Sigmoid colon (tissue), 7 donors: ENCODE results near the gene KCTD18. TPM values are rescaled to one million over a fixed set of nuclear protein-coding genes. Genes with fewer than 3 reads are reported as not detected.

Experiments
- DNase-seq: peaks from one replicate; pipeline ENCODE4 v3.0.0-alpha.2; 2019
- H3K27ac ChIP-seq, 4 donors: fragments of 200-600 bp; sonication (generic); one replicate each; pipeline ENCODE4 v1.5.1; 2016 to 2019; ENCODE audit warnings: mild to moderate bottlenecking in 1 of 4
- H3K27me3 ChIP-seq, 3 donors: fragments of 200-600 bp; sonication (generic); one replicate each; pipeline ENCODE4 v1.5.1; 2019; ENCODE audit warnings: mild to moderate bottlenecking in 1 of 3
- H3K36me3 ChIP-seq, 4 donors: fragments of 200-600 bp; sonication (generic); one replicate each; pipeline ENCODE4 v1.5.1; 2016 to 2019
- H3K4me1 ChIP-seq, 4 donors: fragments of 200-600 bp; sonication (generic); one replicate each; pipeline ENCODE4 v1.5.1; 2017 to 2019
- H3K4me3 ChIP-seq, 4 donors: fragments of 200-600 bp; sonication (generic); one replicate each; pipeline ENCODE4 v1.5.1; 2017 to 2019; ENCODE audit warnings: mild to moderate bottlenecking in 2 of 4, moderate library complexity in 1 of 4
- H3K9me3 ChIP-seq, 4 donors: fragments of 200-600 bp in 3 of 4; sonication (generic) in 3 of 4; one replicate each; pipeline versions ENCODE4 v1.5.1 to v1.6.1; 2013 to 2019
- CTCF ChIP-seq, 4 experiments: fragments of 450-650 bp in 3 of 4; fragments of 200-600 bp in 1 of 4; IDR thresholded peaks; one replicate each; pipeline ENCODE4 v1.5.1; 2016 to 2019; ENCODE audit warnings: antibody characterized with exemption in 4 of 4, mild to moderate bottlenecking in 3 of 4, moderate library complexity in 2 of 4
- EP300 ChIP-seq, 4 donors: sonication (generic); formaldehyde crosslinking; IDR thresholded peaks; one replicate each; pipeline ENCODE4 v1.6.1; 2017; ENCODE audit warnings: antibody characterized with exemption in 4 of 4
- POLR2A ChIP-seq, 2 donors: fragments of 450-650 bp; IDR thresholded peaks; one replicate each; pipeline ENCODE4 v1.6.1; 2016; ENCODE audit warnings: antibody characterized with exemption in 2 of 2, mild to moderate bottlenecking in 2 of 2, moderate library complexity in 2 of 2
- POLR2AphosphoS5 ChIP-seq, 4 donors: sonication (generic); formaldehyde crosslinking; IDR thresholded peaks; one replicate each; pipeline ENCODE4 v1.6.1; 2017; ENCODE audit warnings: antibody characterized with exemption in 4 of 4
- WGBS, 2 donors: extraction: QIAGEN DNeasy Blood & Tissue Kit; methylation state at CpG; one replicate each; pipeline ENCODE4 v1.1.7; 2013; 5-methylcytosine and 5-hydroxymethylcytosine counted together
- intact Hi-C: fragments of 100-400 bp; cut with DNase I; formaldehyde crosslinking; loops from one replicate; pipeline ENCODE4 v1.15.1; 2023
- polyA plus RNA-seq, 3 donors: library from polyadenylated mRNA; stranded (reverse); fragments of 200-250 nt; gene quantifications; one replicate each; pipeline ENCODE4 v1.2.3, GENCODE V29; 2013
- total RNA-seq, 4 donors: library from RNA; depleted of rRNA; stranded (reverse); fragments of >200 nt; gene quantifications; one replicate each; pipeline ENCODE4 v1.1.0, GENCODE V29; 2016
- donor health status: healthy with polysubstance abuse.
- donor health status: Bipolar disorder and iron deficiency.
- donor health status: healthy.

The KCTD18 gene
- total and polyA plus RNA-seq, 7 donors = 10.5 to 33.9 (median 18.1) TPM

DNA sequence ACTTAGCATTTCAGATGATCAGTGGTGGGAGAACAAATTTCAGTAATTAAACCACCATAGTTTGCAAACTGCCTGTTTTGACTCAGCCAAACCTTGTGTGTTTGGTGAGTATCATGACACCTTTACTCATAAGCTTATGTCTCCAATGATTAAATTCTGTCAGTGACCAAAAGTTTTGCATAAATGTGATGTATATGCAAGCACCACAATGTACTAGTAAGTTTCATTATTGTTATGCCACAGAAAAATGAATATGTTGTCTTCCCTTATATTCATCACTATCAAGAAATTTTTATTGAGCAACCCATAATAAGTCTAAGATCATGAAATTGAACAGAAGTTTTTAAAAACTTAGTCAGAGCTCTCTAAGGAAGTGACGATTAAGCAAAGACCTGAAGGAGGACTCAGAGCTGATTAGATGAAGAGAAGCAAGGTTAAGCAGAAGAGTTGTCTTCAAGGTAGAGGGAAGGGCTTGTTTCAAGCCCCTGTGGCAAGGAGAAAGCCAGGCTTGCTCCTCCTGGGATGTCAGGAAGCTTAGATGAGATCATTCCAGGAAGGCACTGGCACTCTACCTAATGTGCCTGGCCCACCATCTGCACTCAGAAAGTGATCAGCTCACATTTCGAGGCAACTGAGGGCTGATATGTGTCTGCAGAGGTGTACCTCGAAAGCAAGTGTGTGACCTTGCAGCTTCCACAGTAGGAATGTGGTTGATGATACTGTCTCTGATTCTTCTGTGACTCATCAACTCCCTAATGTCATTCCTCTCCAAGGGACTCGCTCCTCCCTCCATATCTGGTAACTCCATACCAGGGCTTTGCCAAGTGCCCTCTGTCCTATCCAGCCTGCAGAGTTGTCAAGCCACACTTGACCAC, 54.7 kb downstream of the KCTD18 start:
- WGBS, 2 donors = 87 to 93% methylated on average over 4 of the region's 4 CpGs
- Histone ChIP-seq H3K9me3 (no peaks in the 10 kb centered on the region), H3K36me3 (peaks cover 0 to 13% (median 2%) of the 10 kb centered on the region in 4 donors), H3K4me3 (no peak overlapping the region), H3K4me1 (peaks cover 0 to 22% (median 10%) of the 10 kb centered on the region in 4 donors), H3K27ac (no peak overlapping the region), H3K27me3 (no peaks in the 10 kb centered on the region)
- no peak for DNase-seq
- TF ChIP-seq EP300 (IDR thresholded peaks at IDR 0.05) (no peak), CTCF (IDR thresholded peaks at IDR 0.05) (no peak), POLR2A (IDR thresholded peaks at IDR 0.05) (no peak), POLR2AphosphoS5 (IDR thresholded peaks at IDR 0.05) (no peak)
- intact Hi-C loops = no loop called here

GRCh38 chr2:200453853-200454534, 55.9 kb downstream of the KCTD18 start:
- intact Hi-C loops = no loop called here
- no peaks in the 10 kb centered on the region for H3K9me3 ChIP-seq
- H3K27me3 ChIP-seq = no peaks in the 10 kb centered on the region
- no peak overlapping the region for H3K4me3 ChIP-seq
- peaks cover 0 to 33% (median 13%) of the 10 kb centered on the region in 4 donors for H3K4me1 ChIP-seq
- no peak overlapping the region for H3K27ac ChIP-seq
- 61 to 85% methylated on average over 5 of the region's 5 CpGs for WGBS, 2 donors
- peaks cover 0 to 4% (median 0%) of the 10 kb centered on the region in 4 donors for H3K36me3 ChIP-seq
- DNase-seq = no peak
- TF ChIP-seq POLR2AphosphoS5 (IDR thresholded peaks at IDR 0.05) = no peak
- TF ChIP-seq POLR2A (IDR thresholded peaks at IDR 0.05) = no peak
- TF ChIP-seq CTCF (IDR thresholded peaks at IDR 0.05) = no peak
- no peak for TF ChIP-seq EP300 (IDR thresholded peaks at IDR 0.05)

DNA sequence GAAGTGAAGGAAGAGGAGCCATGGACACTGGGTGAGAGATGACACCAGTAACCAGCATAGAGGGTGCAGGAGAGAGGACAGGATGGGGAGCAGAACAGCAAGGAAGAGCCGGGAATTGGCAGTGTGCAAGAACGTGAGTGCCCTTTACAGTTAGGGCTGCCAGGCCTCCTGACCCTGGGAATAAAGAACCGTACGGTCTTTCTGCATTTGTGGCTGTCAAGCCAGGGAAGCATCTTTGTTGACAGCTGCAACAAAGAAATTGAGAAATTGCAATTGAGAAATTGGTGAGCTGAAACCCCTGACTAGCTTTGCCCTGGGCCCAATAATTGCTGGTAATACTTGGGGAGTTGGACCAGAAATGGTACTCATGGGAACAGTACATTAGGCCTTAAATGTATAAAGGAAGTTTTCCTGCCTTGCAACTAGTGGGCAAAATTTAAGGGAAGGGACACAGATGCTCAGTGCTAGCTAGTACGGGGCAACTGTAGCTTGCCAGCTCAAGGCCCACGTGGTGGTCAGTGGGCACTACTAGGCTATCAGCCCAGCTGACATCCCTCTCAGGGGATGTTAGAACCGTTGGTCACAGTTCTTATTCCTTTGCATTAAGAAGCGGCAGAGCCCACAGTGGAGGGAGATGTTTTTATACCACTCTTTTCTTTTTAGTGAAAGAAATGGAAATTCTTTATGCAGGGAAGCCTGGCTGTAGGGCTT, 56.6 kb downstream of the KCTD18 start:
- TF ChIP-seq POLR2A (IDR thresholded peaks at IDR 0.05) (no peak), EP300 (IDR thresholded peaks at IDR 0.05) (no peak), POLR2AphosphoS5 (IDR thresholded peaks at IDR 0.05) (no peak), CTCF (IDR thresholded peaks at IDR 0.05) (no peak)
- 88 to 95% methylated on average over 8 of the region's 8 CpGs for WGBS, 2 donors
- Histone ChIP-seq H3K4me3 (no peak overlapping the region), H3K27me3 (no peaks in the 10 kb centered on the region), H3K9me3 (no peaks in the 10 kb centered on the region), H3K27ac (no peak overlapping the region), H3K4me1 (peaks cover 0 to 35% (median 13%) of the 10 kb centered on the region in 4 donors), H3K36me3 (peaks cover 0 to 4% (median 0%) of the 10 kb centered on the region in 4 donors)
- intact Hi-C loops = no loop called here
- DNase-seq = no peak

DNA sequence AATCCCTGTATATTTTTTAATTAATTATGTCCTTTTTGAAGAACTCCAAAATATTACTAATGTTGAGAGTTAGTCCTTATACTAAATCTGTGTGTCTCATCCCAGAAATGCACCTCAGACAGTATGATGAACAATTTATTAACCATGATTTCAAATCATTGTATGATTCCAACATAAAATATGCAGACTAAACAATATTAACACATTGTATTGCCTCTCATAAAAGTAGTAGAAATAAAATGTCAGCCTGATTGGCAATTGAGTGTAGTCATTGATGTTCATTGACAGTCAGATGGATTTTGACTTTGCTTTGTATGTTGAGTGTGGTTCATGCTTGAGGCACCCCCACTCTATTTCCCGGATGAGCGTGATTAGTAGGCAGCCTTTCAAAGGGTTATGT, 57.5 kb downstream of the KCTD18 start:
- Histone ChIP-seq H3K9me3 (no peaks in the 10 kb centered on the region), H3K36me3 (peaks cover 0 to 5% (median 0%) of the 10 kb centered on the region in 4 donors), H3K4me3 (no peak overlapping the region), H3K27me3 (no peaks in the 10 kb centered on the region), H3K4me1 (peaks cover 0 to 35% (median 13%) of the 10 kb centered on the region in 4 donors), H3K27ac (no peak overlapping the region)
- TF ChIP-seq POLR2A (IDR thresholded peaks at IDR 0.05) (no peak), EP300 (IDR thresholded peaks at IDR 0.05) (no peak), POLR2AphosphoS5 (IDR thresholded peaks at IDR 0.05) (no peak), CTCF (IDR thresholded peaks at IDR 0.05) (no peak)
- no peak for DNase-seq
- intact Hi-C loops = no loop called here
- 96 to 98% methylated on average over 2 of the region's 2 CpGs for WGBS, 2 donors
